Mesenchymal stem cell (in vitro differentiated cells and primary cell): ENCODE data around the gene RNASE13.

ENCODE experiments used
- DNase-seq: peaks from one replicate; pipeline ENCODE4 v3.0.0-alpha.2; 2013
- H2AFZ ChIP-seq: one replicate; pipeline ENCODE4 v1.6.1; 2013; ENCODE audit warnings: low read depth, mild to moderate bottlenecking, control low read depth, inconsistent platforms, low read length, moderate library complexity
- H2AK5ac ChIP-seq: 2 replicates; pipeline ENCODE4 v1.6.1; 2013; ENCODE audit warnings: low read length, moderate library complexity, mild to moderate bottlenecking, inconsistent platforms; ENCODE audit not compliant: severe bottlenecking
- H2BK120ac ChIP-seq: one replicate; pipeline ENCODE4 v1.6.1; 2013; ENCODE audit warnings: low read depth, mild to moderate bottlenecking, inconsistent platforms, low read length, moderate library complexity
- H2BK12ac ChIP-seq, 2 experiments: one replicate each; pipeline ENCODE4 v1.6.1; 2013; ENCODE audit warnings: inconsistent platforms in 2 of 2, low read length in 2 of 2, mild to moderate bottlenecking in 2 of 2, moderate library complexity in 2 of 2, control low read depth in 1 of 2
- H2BK15ac ChIP-seq: one replicate; pipeline ENCODE4 v1.6.1; 2013; ENCODE audit warnings: mild to moderate bottlenecking, low read depth, inconsistent platforms; ENCODE audit not compliant: poor library complexity, severe bottlenecking
- H2BK5ac ChIP-seq: 2 replicates; pipeline ENCODE4 v1.6.1; 2013; ENCODE audit warnings: low read depth, mild to moderate bottlenecking, low read length, control low read depth, inconsistent platforms; ENCODE audit not compliant: poor library complexity, severe bottlenecking
- H3K14ac ChIP-seq, 2 experiments: one replicate each; pipeline ENCODE4 v1.6.1; 2013; ENCODE audit warnings: inconsistent platforms in 2 of 2, low read length in 2 of 2, control low read depth in 1 of 2, mild to moderate bottlenecking in 1 of 2, moderate library complexity in 1 of 2
- H3K18ac ChIP-seq, 2 experiments: one replicate each; pipeline ENCODE4 v1.6.1; 2013; ENCODE audit warnings: inconsistent platforms in 2 of 2, low read length in 2 of 2, control low read depth in 1 of 2, low read depth in 1 of 2, mild to moderate bottlenecking in 1 of 2
- H3K23ac ChIP-seq, 2 experiments: one replicate each; pipeline ENCODE4 v1.6.1; 2013; ENCODE audit warnings: inconsistent platforms in 2 of 2, low read length in 2 of 2, mild to moderate bottlenecking in 2 of 2, moderate library complexity in 2 of 2, control low read depth in 1 of 2
- H3K27ac ChIP-seq: 2 replicates; pipeline ENCODE4 v1.5.1; 2013; ENCODE audit warnings: mild to moderate bottlenecking, moderate library complexity, low read length, control low read depth, inconsistent platforms; ENCODE audit not compliant: poor library complexity, severe bottlenecking
- H3K27me3 ChIP-seq, 2 experiments: 2 replicates each; pipeline versions ENCODE4 v1.6.1 to v1.7.0; 2013; ENCODE audit warnings: low read length in 2 of 2, mild to moderate bottlenecking in 2 of 2, moderate library complexity in 2 of 2, control low read depth in 1 of 2, inconsistent platforms in 1 of 2; ENCODE audit not compliant: control insufficient read depth in 1 of 2, insufficient read depth in 1 of 2
- H3K36me3 ChIP-seq, 2 experiments: 2 replicates each; pipeline versions ENCODE4 v1.6.1 to v1.7.0; 2013; ENCODE audit warnings: low read length in 2 of 2, control low read depth in 1 of 2, inconsistent platforms in 1 of 2, low read depth in 1 of 2, mild to moderate bottlenecking in 1 of 2; ENCODE audit not compliant: insufficient read depth in 2 of 2, control insufficient read depth in 1 of 2
- H3K4ac ChIP-seq, 2 experiments: one replicate each; pipeline ENCODE4 v1.6.1; 2013; ENCODE audit warnings: inconsistent platforms in 2 of 2, low read length in 2 of 2, mild to moderate bottlenecking in 2 of 2, moderate library complexity in 2 of 2, control low read depth in 1 of 2, low read depth in 1 of 2
- H3K4me1 ChIP-seq: 2 replicates; pipeline ENCODE4 v1.6.1; 2013; ENCODE audit warnings: low read depth, low read length, control low read depth; ENCODE audit not compliant: control insufficient read depth, insufficient read depth
- H3K4me2 ChIP-seq: 2 replicates; pipeline ENCODE4 v1.6.1; 2013; ENCODE audit warnings: low read length, mild to moderate bottlenecking, inconsistent platforms; ENCODE audit not compliant: poor library complexity, severe bottlenecking
- H3K4me3 ChIP-seq, 2 experiments: 2 replicates each; pipeline versions ENCODE4 v1.5.1 to v1.7.0; 2013; ENCODE audit warnings: low read length in 2 of 2, mild to moderate bottlenecking in 2 of 2, control low read depth in 1 of 2, low read depth in 1 of 2; ENCODE audit not compliant: insufficient read depth in 1 of 2
- H3K79me1 ChIP-seq: replicated peaks from 2 replicates; pipeline ENCODE4 v1.6.1; 2013; ENCODE audit warnings: mild to moderate bottlenecking, control low read depth, low read length, inconsistent platforms; ENCODE audit not compliant: poor library complexity, severe bottlenecking
- H3K9ac ChIP-seq: 2 replicates; pipeline ENCODE4 v1.7.0; 2013; ENCODE audit warnings: mild to moderate bottlenecking, low read length, moderate library complexity
- H3K9me3 ChIP-seq: 2 replicates; pipeline ENCODE4 v1.7.0; 2013; ENCODE audit warnings: mild to moderate bottlenecking, low read length; ENCODE audit not compliant: control insufficient read depth
- H4K8ac ChIP-seq: one replicate; pipeline ENCODE4 v1.6.1; 2013; ENCODE audit warnings: inconsistent platforms, mild to moderate bottlenecking, low read length, moderate library complexity
- H4K91ac ChIP-seq: one replicate; pipeline ENCODE4 v1.6.1; 2013; ENCODE audit warnings: mild to moderate bottlenecking, low read length, inconsistent platforms
- WGBS: methylation state at CpG from one replicate; pipeline ENCODE4 v1.1.7; 2013; ENCODE audit warnings: mixed read lengths; 5-methylcytosine and 5-hydroxymethylcytosine counted together

Gene RNASE13

GRCh38 chr14:21018781-21019180 lies 15.8 kb downstream of the RNASE13 start:
- Histone ChIP-seq H3K36me3 (no peaks in the 10 kb centered on the region), H3K4ac (no peak overlapping the region), H3K4me1 (peaks cover 3% of the 10 kb centered on the region), H3K4me2 (no peak overlapping the region), H2AK5ac (no peak overlapping the region), H4K91ac (no peak overlapping the region), H3K27me3 (peaks cover 38 to 56% of the 10 kb centered on the region in 2 experiments), H2BK120ac (no peak overlapping the region), H4K8ac (no peak overlapping the region), H3K14ac (no peak overlapping the region), H2AFZ (no peak overlapping the region), H2BK5ac (no peak overlapping the region), H3K9me3 (no peaks in the 10 kb centered on the region), H3K27ac (no peak overlapping the region), H3K23ac (no peak overlapping the region), H3K9ac (no peak overlapping the region), H3K79me1 (no peaks in the 10 kb centered on the region), H3K18ac (no peak overlapping the region), H2BK15ac (no peak overlapping the region), H2BK12ac (no peak overlapping the region), H3K4me3 (no peak overlapping the region)
- WGBS, result 97% methylated on average over 3 of the region's 3 CpGs
- DNase-seq, result no peak

- Histone ChIP-seq H3K4me2 (no peak overlapping the region), H3K4me3 (no peak overlapping the region), H3K36me3 (no peaks in the 10 kb centered on the region), H3K27ac (no peak overlapping the region), H2BK120ac (no peak overlapping the region), H2BK12ac (no peak overlapping the region), H3K18ac (no peak overlapping the region), H3K23ac (no peak overlapping the region), H3K79me1 (no peaks in the 10 kb centered on the region), H2AK5ac (no peak overlapping the region), H4K8ac (no peak overlapping the region), H3K27me3 (peaks cover 36 to 56% of the 10 kb centered on the region in 2 experiments), H3K4me1 (peaks cover 3% of the 10 kb centered on the region), H3K9me3 (no peaks in the 10 kb centered on the region), H4K91ac (no peak overlapping the region), H2BK15ac (no peak overlapping the region), H3K14ac (no peak overlapping the region), H2BK5ac (no peak overlapping the region), H3K4ac (no peak overlapping the region), H2AFZ (no peak overlapping the region), H3K9ac (no peak overlapping the region)
- 89% methylated on average over 6 of the region's 7 CpGs for WGBS
- no peak for DNase-seq
These were observed 16.3 kb downstream of the RNASE13 start for GRCh38 chr14:21018286-21018685.

GRCh38 chr14:21017528-21018245 lies 16.9 kb downstream of the RNASE13 start:
- no peak overlapping the region for H2BK120ac ChIP-seq
- H3K36me3 ChIP-seq, result no peaks in the 10 kb centered on the region
- 81% methylated on average over 27 of the region's 28 CpGs for WGBS
- no peak overlapping the region for H4K8ac ChIP-seq
- no peak overlapping the region for H3K27ac ChIP-seq
- H2BK12ac ChIP-seq, result no peak overlapping the region
- H2BK15ac ChIP-seq, result no peak overlapping the region
- DNase-seq, result no peak
- H3K27me3 ChIP-seq, result peaks cover 36 to 56% of the 10 kb centered on the region in 2 experiments
- no peak overlapping the region for H3K23ac ChIP-seq
- no peak overlapping the region for H2BK5ac ChIP-seq
- H3K4me3 ChIP-seq, result no peak overlapping the region
- H3K14ac ChIP-seq, result peak overlapping the region in 1 of 2 experiments; percentile 55
- H3K4ac ChIP-seq, result no peak overlapping the region
- no peak overlapping the region for H3K4me2 ChIP-seq
- no peaks in the 10 kb centered on the region for H3K9me3 ChIP-seq
- no peak overlapping the region for H4K91ac ChIP-seq
- H3K9ac ChIP-seq, result no peak overlapping the region
- no peak overlapping the region for H2AFZ ChIP-seq
- no peak overlapping the region for H2AK5ac ChIP-seq
- peaks cover 3% of the 10 kb centered on the region for H3K4me1 ChIP-seq
- no peaks in the 10 kb centered on the region for H3K79me1 ChIP-seq
- H3K18ac ChIP-seq, result no peak overlapping the region

- Histone ChIP-seq H3K36me3 (no peaks in the 10 kb centered on the region), H3K9me3 (no peaks in the 10 kb centered on the region), H3K4me1 (peaks cover 3% of the 10 kb centered on the region), H3K27ac (no peak overlapping the region), H4K8ac (no peak overlapping the region), H2BK15ac (peak overlapping the region; percentile 12), H3K14ac (no peak overlapping the region), H2AFZ (no peak overlapping the region), H3K79me1 (no peaks in the 10 kb centered on the region), H2BK120ac (no peak overlapping the region), H3K23ac (no peak overlapping the region), H3K4me3 (no peak overlapping the region), H3K18ac (no peak overlapping the region), H2BK12ac (no peak overlapping the region), H3K4ac (no peak overlapping the region), H3K27me3 (peaks cover 31 to 55% of the 10 kb centered on the region in 2 experiments), H2BK5ac (no peak overlapping the region), H2AK5ac (no peak overlapping the region), H4K91ac (no peak overlapping the region), H3K4me2 (no peak overlapping the region), H3K9ac (no peak overlapping the region)
- DNase-seq, result no peak
- 77% methylated on average over 8 of the region's 9 CpGs for WGBS
These were observed 18.0 kb downstream of the RNASE13 start for GRCh38 chr14:21016413-21017190.
